T-cell (primary cell): ENCODE data around the gene RPRD1A. TPM values are rescaled to one million over a fixed set of nuclear protein-coding genes. Genes with fewer than 3 reads are reported as not detected.
"Not testable (repeated sequence)": the region's sequence is repeated elsewhere in the genome, so short reads cannot be mapped to it uniquely, and the experiment has no call there.

ENCODE experiments used
- ATAC-seq, 4 experiments: fragments of 200-7000 bp in 3 of 4; fragments of 150-1000 bp in 1 of 4; cut with Tn5 transposase; replicated peaks in 1 of 4; 1 replicate in 3 of 4; 2 replicates in 1 of 4; pipeline ENCODE4 v1.10.0; 2021; ENCODE audit warnings: moderate library complexity in 3 of 4, mild to moderate bottlenecking in 2 of 4, moderate number of reproducible peaks in 1 of 4
- CTCF ChIA-PET, 2 donors: fragments of 300-600 bp; sonication (Branson Sonifier 250); formaldehyde crosslinking; loops; one replicate each; lab custom pipeline; 2022; ENCODE audit warnings: antibody characterized with exemption in 2 of 2; lab: Charles Lee
- POLR2A ChIA-PET, 2 donors: fragments of 300-600 bp; sonication (Branson Sonifier 250); formaldehyde crosslinking; loops; one replicate each; lab custom pipeline; 2022; ENCODE audit warnings: antibody characterized with exemption in 2 of 2; lab: Charles Lee
- DNase-seq, 35 experiments: peaks; one replicate each; pipeline versions ENCODE4 v3.0.0 to v3.0.0-alpha.2; 2013 to 2023
- H3K27ac ChIP-seq: one replicate; pipeline ENCODE4 v1.5.1; 2013; ENCODE audit warnings: low read length
- H3K27me3 ChIP-seq, 2 experiments: replicated peaks in 1 of 2; 1 replicate in 1 of 2; 2 replicates in 1 of 2; pipeline versions ENCODE4 v1.6.1 to v1.7.0; 2013; ENCODE audit warnings: low read length in 1 of 2, mixed read lengths in 1 of 2; ENCODE audit not compliant: control insufficient read depth in 2 of 2, insufficient read depth in 2 of 2; ENCODE audit errors: extremely low read depth in 1 of 2
- H3K36me3 ChIP-seq, 2 donors: 1 replicate in 1 of 2; 2 replicates in 1 of 2; pipeline versions ENCODE4 v1.6.1 to v1.7.0; 2013; ENCODE audit warnings: low read length in 1 of 2; ENCODE audit not compliant: control insufficient read depth in 2 of 2, insufficient read depth in 1 of 2; ENCODE audit errors: extremely low read depth in 1 of 2
- H3K4me1 ChIP-seq, 2 experiments: 1 replicate in 1 of 2; 2 replicates in 1 of 2; pipeline versions ENCODE4 v1.6.1 to v1.7.0; 2013; ENCODE audit warnings: low read length in 2 of 2, mixed read lengths in 1 of 2; ENCODE audit not compliant: insufficient read depth in 2 of 2, control insufficient read depth in 1 of 2; ENCODE audit errors: extremely low read depth in 1 of 2
- H3K4me3 ChIP-seq, 2 donors: 1 replicate in 1 of 2; 2 replicates in 1 of 2; pipeline versions ENCODE4 v1.5.1 to v1.7.0; 2013; ENCODE audit warnings: mild to moderate bottlenecking in 2 of 2, low read length in 1 of 2, moderate library complexity in 1 of 2; ENCODE audit not compliant: control insufficient read depth in 1 of 2; ENCODE audit errors: extremely low read depth in 1 of 2
- H3K9me3 ChIP-seq: 2 replicates; pipeline ENCODE4 v1.7.0; 2013
- H3K27ac Mint-ChIP-seq, 2 donors: one replicate each; pipeline ENCODE4 v1.8.0; 2020 to 2021; ENCODE audit warnings: mild to moderate bottlenecking in 2 of 2, mixed read lengths in 2 of 2
- H3K27me3 Mint-ChIP-seq, 2 donors: one replicate each; pipeline ENCODE4 v1.8.0; 2021 to 2022; ENCODE audit warnings: mixed read lengths in 2 of 2
- H3K36me3 Mint-ChIP-seq: one replicate; pipeline ENCODE4 v1.8.0; 2021; ENCODE audit warnings: mixed read lengths
- H3K4me1 Mint-ChIP-seq, 3 donors: one replicate each; pipeline ENCODE4 v1.8.0; 2020 to 2022; ENCODE audit warnings: mixed read lengths in 3 of 3, mild to moderate bottlenecking in 1 of 3
- H3K4me3 Mint-ChIP-seq, 3 donors: one replicate each; pipeline ENCODE4 v1.8.0; 2020 to 2022; ENCODE audit warnings: mild to moderate bottlenecking in 3 of 3, mixed read lengths in 3 of 3, moderate library complexity in 3 of 3
- H3K9me3 Mint-ChIP-seq, 3 donors: one replicate each; pipeline ENCODE4 v1.8.0; 2020 to 2022; ENCODE audit warnings: mixed read lengths in 3 of 3
- WGBS: methylation state at CpG from one replicate; pipeline ENCODE4 v1.1.5; 2013; ENCODE audit warnings: missing lambda C conversion rate; ENCODE audit not compliant: insufficient coverage; 5-methylcytosine and 5-hydroxymethylcytosine counted together
- total RNA-seq, 35 experiments: library from RNA in 6 of 35; stranded (reverse) in 6 of 35; fragments of 120-200 nt in 1 of 35; gene quantifications; one replicate each; pipeline versions ENCODE4 v1.2.1 to v1.2.4 and lab custom pipeline; 2013 to 2026

The RPRD1A gene
- total RNA-seq, 5 donors from 2014 or later (not counting 1 experiment from before 2014, with no cell fraction given), result 22.3 to 37.4 (median 36.8) TPM

- H3K27me3 ChIP-seq, H3K9me3 ChIP-seq, ATAC-seq, POLR2A ChIA-PET, H3K36me3 ChIP-seq, H3K4me3 ChIP-seq, H3K9me3 Mint-ChIP-seq, H3K27ac Mint-ChIP-seq, H3K27ac ChIP-seq, H3K27me3 Mint-ChIP-seq, H3K36me3 Mint-ChIP-seq, DNase-seq: not testable (repeated sequence)
- peaks cover 9 to 15% of the 10 kb centered on the region in 2 experiments for H3K4me1 ChIP-seq
- H3K4me3 Mint-ChIP-seq, result peak overlapping the region in 2 of 3 donors; percentile 9 to 49
- CTCF ChIA-PET, result interaction anchor here in 1 of 2 donors (0.5 kb wide), 1 partner anchor 531 kb away, joined by 3 read pairs; no protein-coding TSS in a partner anchor
- H3K4me1 Mint-ChIP-seq, result peaks cover 55 to 64% (median 60%) of the 10 kb centered on the region in 3 donors
- WGBS, result 98% methylated on average over 9 of the region's 9 CpGs
These were observed 2.6 kb downstream of the RPRD1A start for GRCh38 chr18:36064809-36065079.

DNA sequence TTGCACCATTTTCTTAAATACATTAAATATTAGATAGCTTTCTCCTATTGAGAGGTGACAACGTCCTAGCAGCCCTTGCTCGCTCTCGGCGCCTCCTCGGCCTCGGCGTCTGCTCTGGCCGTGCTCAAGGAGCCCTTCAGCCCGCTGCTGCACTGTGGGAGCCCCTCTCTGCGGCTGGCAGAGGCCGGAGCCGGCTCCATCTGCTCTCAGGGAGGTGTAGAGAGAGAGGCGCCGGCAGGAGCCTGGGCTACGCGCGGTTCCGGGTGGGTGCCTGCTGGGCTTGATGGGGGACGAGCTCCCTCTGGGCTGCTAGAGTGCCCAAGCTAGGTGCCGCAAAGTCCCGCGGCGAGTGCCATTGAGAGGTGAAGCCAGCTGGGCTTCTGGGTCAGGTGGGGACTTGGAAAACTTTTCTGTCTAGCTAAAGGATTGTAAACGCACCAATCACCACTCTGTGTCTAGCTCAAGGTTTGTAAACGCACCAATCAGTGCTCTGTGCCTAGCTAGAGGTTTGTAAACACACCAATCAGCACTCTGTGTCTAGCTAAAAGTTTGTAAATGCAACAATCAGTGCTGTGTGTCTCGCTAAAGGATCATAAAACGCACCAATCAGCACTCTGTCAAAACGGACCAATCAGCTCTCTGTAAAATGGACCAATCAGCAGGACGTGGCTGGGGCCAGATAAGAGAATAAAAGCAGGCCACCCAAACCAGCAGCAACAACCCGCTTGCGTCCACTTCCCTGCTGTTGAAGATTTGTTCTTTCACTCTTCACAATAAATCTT is 3.1 kb downstream of the RPRD1A start:
- Mint-ChIP-seq H3K27me3 (no peaks in the 10 kb centered on the region), H3K4me1 (peaks cover 55 to 64% (median 60%) of the 10 kb centered on the region in 3 donors), H3K4me3 (peak overlapping the region in 2 of 3 donors; percentile 9 to 49), H3K27ac (no peak overlapping the region), H3K9me3 (peaks cover 0 to 2% (median 0%) of the 10 kb centered on the region in 3 donors), H3K36me3 (peaks cover 9% of the 10 kb centered on the region)
- Histone ChIP-seq H3K9me3 (no peaks in the 10 kb centered on the region), H3K4me1 (peaks cover 9 to 15% of the 10 kb centered on the region in 2 experiments), H3K4me3 (no peak overlapping the region), H3K36me3 (no peaks in the 10 kb centered on the region), H3K27me3 (no peaks in the 10 kb centered on the region), H3K27ac (no peak overlapping the region)
- ChIA-PET CTCF (interaction anchor here in 1 of 2 donors (2.2 kb wide), 1 partner anchor 47 kb away, joined by 9 read pairs; no protein-coding TSS in a partner anchor), POLR2A (no interaction called here)
- DNase-seq, result no peak
- WGBS, result 98% methylated on average over 24 of the region's 31 CpGs
- ATAC-seq, result no peak

DNA sequence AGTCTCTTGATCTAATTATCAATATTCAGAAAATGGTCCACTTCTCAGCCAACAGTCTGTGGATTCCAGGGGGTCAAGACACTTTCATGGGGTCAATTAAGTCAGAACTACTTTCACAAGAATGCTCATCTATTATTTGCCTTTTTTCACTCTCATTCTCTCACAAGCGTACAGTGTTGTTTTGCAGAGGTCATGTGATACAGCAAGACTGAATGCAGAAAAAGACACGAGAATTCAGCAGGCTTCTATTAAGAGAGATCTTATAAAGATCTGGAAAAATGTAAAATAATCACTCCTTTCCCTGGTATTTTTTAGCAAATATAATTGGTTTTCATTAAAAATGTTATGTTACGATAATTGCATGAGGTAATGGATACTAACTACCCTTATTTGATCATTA is 8.7 kb downstream of the RPRD1A start:
- Mint-ChIP-seq H3K36me3 (peaks cover 9% of the 10 kb centered on the region), H3K4me3 (no peak overlapping the region), H3K27me3 (no peaks in the 10 kb centered on the region), H3K9me3 (no peaks in the 10 kb centered on the region), H3K4me1 (peaks cover 44 to 59% (median 57%) of the 10 kb centered on the region in 3 donors), H3K27ac (no peak overlapping the region)
- no peak overlapping the region for H3K27ac ChIP-seq
- POLR2A ChIA-PET, result no interaction called here
- no peak overlapping the region for H3K4me3 ChIP-seq
- peaks cover 0 to 5% of the 10 kb centered on the region in 2 experiments for H3K4me1 ChIP-seq
- no peaks in the 10 kb centered on the region for H3K36me3 ChIP-seq
- WGBS, result no CpG with 5 or more reads among the region's 3 CpGs
- no peak for ATAC-seq
- CTCF ChIA-PET, result no interaction called here
- no peaks in the 10 kb centered on the region for H3K9me3 ChIP-seq
- H3K27me3 ChIP-seq, result no peaks in the 10 kb centered on the region
- DNase-seq, result no peak

GRCh38 chr18:36051760-36052159 is 15.6 kb downstream of the RPRD1A start:
- Histone ChIP-seq H3K4me1 (no peaks in the 10 kb centered on the region), H3K27me3 (no peaks in the 10 kb centered on the region), H3K9me3 (peaks cover 5% of the 10 kb centered on the region), H3K36me3 (no peaks in the 10 kb centered on the region), H3K27ac (no peak overlapping the region), H3K4me3 (no peak overlapping the region)
- no peak for ATAC-seq
- Mint-ChIP-seq H3K27ac (no peak overlapping the region), H3K27me3 (no peaks in the 10 kb centered on the region), H3K36me3 (peaks cover 39% of the 10 kb centered on the region), H3K4me1 (peaks cover 44 to 54% (median 45%) of the 10 kb centered on the region in 3 donors), H3K4me3 (no peak overlapping the region), H3K9me3 (peaks cover 0 to 14% (median 7%) of the 10 kb centered on the region in 3 donors)
- 74% methylated on average over 3 of the region's 3 CpGs for WGBS
- DNase-seq, result no peak
- POLR2A ChIA-PET, result no interaction called here
- CTCF ChIA-PET, result no interaction called here

DNA sequence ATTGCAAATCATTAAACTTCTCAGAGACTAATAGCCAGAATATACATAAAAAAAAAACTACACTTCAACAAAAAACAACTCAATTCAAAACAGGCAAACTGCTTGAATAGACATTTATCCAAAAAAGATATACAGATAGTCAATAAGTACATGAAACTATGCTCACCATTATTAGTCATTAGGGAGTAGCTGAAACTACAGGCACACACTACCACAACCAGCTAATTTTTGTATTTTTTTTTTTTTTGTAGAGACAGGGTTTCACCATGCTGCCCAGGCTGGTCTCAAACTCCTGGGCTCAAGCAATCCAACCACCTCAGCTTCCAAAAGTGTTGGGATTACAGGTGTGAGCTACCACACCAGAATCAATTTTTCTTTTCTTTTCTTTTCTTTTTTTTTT is 16.9 kb downstream of the RPRD1A start:
- H3K36me3 Mint-ChIP-seq, result peaks cover 40% of the 10 kb centered on the region
- Histone ChIP-seq H3K27me3 (no peaks in the 10 kb centered on the region), H3K36me3 (no peaks in the 10 kb centered on the region), H3K4me1 (no peaks in the 10 kb centered on the region), H3K9me3 (peaks cover 5% of the 10 kb centered on the region), H3K27ac (no peak overlapping the region), H3K4me3 (no peak overlapping the region)
- no peak overlapping the region for H3K4me3 Mint-ChIP-seq
- ChIA-PET POLR2A (interaction anchor here in 1 of 2 donors (0.6 kb wide), 1 partner anchor 851 kb away, joined by 3 read pairs; no protein-coding TSS in a partner anchor), CTCF (interaction anchor here in 1 of 2 donors (0.6 kb wide), 1 partner anchor 34 kb away, joined by 3 read pairs; no protein-coding TSS in a partner anchor)
- DNase-seq (no peak), ATAC-seq (no peak)
- no peaks in the 10 kb centered on the region for H3K27me3 Mint-ChIP-seq
- no peak overlapping the region for H3K27ac Mint-ChIP-seq
- H3K4me1 Mint-ChIP-seq, result peaks cover 51 to 61% (median 55%) of the 10 kb centered on the region in 3 donors
- H3K9me3 Mint-ChIP-seq, result peaks cover 0 to 14% (median 7%) of the 10 kb centered on the region in 3 donors

- no peak for DNase-seq
- Mint-ChIP-seq H3K27me3 (no peaks in the 10 kb centered on the region), H3K36me3 (peaks cover 24% of the 10 kb centered on the region), H3K27ac (no peak overlapping the region), H3K9me3 (peaks cover 0 to 14% (median 7%) of the 10 kb centered on the region in 3 donors), H3K4me3 (no peak overlapping the region), H3K4me1 (peaks cover 52 to 56% (median 54%) of the 10 kb centered on the region in 3 donors)
- CTCF ChIA-PET, result no interaction called here
- POLR2A ChIA-PET, result no interaction called here
- Histone ChIP-seq H3K27ac (no peak overlapping the region), H3K4me1 (peaks cover 2 to 3% of the 10 kb centered on the region in 2 experiments), H3K36me3 (no peaks in the 10 kb centered on the region), H3K27me3 (no peaks in the 10 kb centered on the region), H3K9me3 (peaks cover 5% of the 10 kb centered on the region), H3K4me3 (no peak overlapping the region)
- no peak for ATAC-seq
These were observed 19.8 kb downstream of the RPRD1A start for GRCh38 chr18:36047521-36047920.
